HAP-1 (cell line): Measurements from ENCODE around the gene CHD6.

Experiments used
- DNase-seq, 2 experiments: peaks; one replicate each; pipeline ENCODE4 v3.0.0-alpha.2; 2016 to 2020; ENCODE audit warnings: low spot score in 2 of 2
- H3K27me3 ChIP-seq: fragments of 250-450 bp; sonication (Bioruptor Pico); 2 replicates; pipeline ENCODE4 v1.5.1; 2020; ENCODE audit warnings: low read depth, mild to moderate bottlenecking, moderate library complexity
- H3K36me3 ChIP-seq: fragments of 250-450 bp; sonication (Bioruptor Pico); replicated peaks from 2 replicates; pipeline ENCODE4 v1.5.1; 2020; ENCODE audit warnings: mild to moderate bottlenecking
- H3K4me1 ChIP-seq: fragments of 250-450 bp; sonication (Bioruptor Pico); 2 replicates; pipeline ENCODE4 v1.5.1; 2020; ENCODE audit warnings: mild to moderate bottlenecking
- H3K4me3 ChIP-seq: fragments of 250-450 bp; sonication (Bioruptor Pico); 2 replicates; pipeline ENCODE4 v1.5.1; 2020; ENCODE audit warnings: mild to moderate bottlenecking, moderate library complexity
- H3K9me3 ChIP-seq: fragments of 250-450 bp; sonication (Bioruptor Pico); 2 replicates; pipeline ENCODE4 v1.5.1; 2020; ENCODE audit warnings: mild to moderate bottlenecking, moderate library complexity
- in situ Hi-C: fragments of 300-500 bp; cut with MboI; formaldehyde crosslinking; loops from 3 replicates; pipeline ENCODE4 v1.14.3; 2020; ENCODE audit warnings: low sequenced_read_pairs, inconsistent platforms, mixed read lengths

The CHD6 gene, protein sequence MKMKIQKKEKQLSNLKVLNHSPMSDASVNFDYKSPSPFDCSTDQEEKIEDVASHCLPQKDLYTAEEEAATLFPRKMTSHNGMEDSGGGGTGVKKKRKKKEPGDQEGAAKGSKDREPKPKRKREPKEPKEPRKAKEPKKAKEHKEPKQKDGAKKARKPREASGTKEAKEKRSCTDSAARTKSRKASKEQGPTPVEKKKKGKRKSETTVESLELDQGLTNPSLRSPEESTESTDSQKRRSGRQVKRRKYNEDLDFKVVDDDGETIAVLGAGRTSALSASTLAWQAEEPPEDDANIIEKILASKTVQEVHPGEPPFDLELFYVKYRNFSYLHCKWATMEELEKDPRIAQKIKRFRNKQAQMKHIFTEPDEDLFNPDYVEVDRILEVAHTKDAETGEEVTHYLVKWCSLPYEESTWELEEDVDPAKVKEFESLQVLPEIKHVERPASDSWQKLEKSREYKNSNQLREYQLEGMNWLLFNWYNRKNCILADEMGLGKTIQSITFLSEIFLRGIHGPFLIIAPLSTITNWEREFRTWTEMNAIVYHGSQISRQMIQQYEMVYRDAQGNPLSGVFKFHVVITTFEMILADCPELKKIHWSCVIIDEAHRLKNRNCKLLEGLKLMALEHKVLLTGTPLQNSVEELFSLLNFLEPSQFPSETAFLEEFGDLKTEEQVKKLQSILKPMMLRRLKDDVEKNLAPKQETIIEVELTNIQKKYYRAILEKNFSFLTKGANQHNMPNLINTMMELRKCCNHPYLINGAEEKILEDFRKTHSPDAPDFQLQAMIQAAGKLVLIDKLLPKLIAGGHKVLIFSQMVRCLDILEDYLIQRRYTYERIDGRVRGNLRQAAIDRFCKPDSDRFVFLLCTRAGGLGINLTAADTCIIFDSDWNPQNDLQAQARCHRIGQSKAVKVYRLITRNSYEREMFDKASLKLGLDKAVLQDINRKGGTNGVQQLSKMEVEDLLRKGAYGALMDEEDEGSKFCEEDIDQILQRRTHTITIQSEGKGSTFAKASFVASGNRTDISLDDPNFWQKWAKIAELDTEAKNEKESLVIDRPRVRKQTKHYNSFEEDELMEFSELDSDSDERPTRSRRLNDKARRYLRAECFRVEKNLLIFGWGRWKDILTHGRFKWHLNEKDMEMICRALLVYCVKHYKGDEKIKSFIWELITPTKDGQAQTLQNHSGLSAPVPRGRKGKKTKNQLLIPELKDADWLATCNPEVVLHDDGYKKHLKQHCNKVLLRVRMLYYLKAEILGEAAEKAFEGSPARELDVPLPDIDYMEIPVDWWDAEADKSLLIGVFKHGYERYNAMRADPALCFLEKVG (N-terminal part only)

DNA sequence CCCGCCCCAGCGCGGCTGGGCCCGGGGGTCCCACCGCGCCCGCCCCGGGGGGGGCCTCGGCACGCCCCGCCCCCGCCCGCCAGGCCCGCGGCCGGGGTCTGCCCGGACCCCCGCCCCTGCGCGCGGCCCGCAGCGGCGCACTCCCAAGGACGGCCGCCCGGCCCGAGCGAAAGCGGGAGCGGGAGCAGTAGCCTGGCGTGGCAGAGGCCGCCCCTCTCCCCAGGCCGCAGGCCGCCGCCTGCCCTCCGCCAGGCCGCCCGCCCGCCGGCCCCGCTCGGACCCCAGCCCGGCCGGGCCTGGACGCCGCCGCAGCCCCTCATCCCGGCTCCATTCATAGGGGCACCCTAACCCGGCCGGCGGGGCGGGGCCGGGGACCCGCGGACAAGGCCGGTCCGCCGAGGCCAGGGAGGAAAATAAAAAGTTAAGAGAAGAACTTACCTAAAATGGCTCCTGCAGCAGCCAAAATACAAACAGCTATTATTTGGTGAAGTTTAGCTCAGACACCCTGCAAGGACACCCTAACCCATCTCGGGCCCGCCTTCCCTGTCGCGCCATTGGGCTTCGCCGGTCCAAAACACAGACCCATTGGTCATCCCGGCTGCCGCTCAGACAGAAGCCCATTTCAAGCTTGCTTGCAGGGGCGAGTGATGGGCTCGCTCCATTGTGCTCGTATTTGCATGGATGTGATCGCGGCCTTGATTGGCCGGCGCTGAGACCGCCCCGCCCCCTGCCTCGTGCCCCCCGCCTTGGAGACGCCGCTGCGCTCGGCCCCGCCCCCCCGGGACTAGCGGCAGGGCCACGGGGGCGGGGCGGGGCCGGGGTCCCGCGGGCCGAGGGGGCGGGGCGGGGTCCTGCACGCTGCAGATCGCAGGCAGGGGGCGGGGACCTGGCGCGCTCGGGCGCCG is at the start of gene CHD6:
CHD6 (minus strand) TSS at position 476 of the 905 bp plus-strand sequence. CDS start 67,040 bp downstream, outside the sequence.
- in situ Hi-C loops: no loop called here
- DNase-seq: peak; percentile 94 to 100
- H3K36me3 ChIP-seq: no peaks in the 10 kb centered on the region
- peak within 1 kb of the TSS; percentile 71 for H3K4me3 ChIP-seq
- no peaks in the 10 kb centered on the region for H3K9me3 ChIP-seq
- no peaks in the 10 kb centered on the region for H3K27me3 ChIP-seq
- H3K4me1 ChIP-seq: no peaks in the 10 kb centered on the region

DNA sequence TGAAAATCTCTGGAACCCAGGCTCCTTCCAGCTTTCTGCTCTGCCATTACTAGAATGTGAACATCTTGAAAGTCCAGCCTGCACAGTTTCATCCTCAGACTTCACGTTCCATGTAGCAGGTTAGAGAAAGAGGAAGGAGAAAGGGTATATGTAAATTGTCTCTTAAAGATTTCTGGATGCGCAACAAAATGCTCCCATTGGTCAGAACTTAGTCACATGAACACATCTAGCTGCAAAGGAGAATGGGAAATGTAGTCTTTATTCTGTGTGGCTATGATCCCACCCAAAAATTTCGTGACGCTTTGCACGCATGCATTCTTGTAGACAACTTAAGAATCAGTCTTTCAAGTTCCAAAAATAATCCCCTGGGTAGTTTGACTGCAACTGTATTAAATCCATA is 46.4 kb upstream of the CHD6 start:
- in situ Hi-C loops: no loop called here
- Histone ChIP-seq H3K4me3 (peak overlapping the region; percentile 15), H3K4me1 (no peaks in the 10 kb centered on the region), H3K36me3 (no peaks in the 10 kb centered on the region), H3K27me3 (peaks cover 3% of the 10 kb centered on the region; the same call in 1 of the 2 replicates), H3K9me3 (no peaks in the 10 kb centered on the region)
- DNase-seq: peak; percentile 22 to 33

DNA sequence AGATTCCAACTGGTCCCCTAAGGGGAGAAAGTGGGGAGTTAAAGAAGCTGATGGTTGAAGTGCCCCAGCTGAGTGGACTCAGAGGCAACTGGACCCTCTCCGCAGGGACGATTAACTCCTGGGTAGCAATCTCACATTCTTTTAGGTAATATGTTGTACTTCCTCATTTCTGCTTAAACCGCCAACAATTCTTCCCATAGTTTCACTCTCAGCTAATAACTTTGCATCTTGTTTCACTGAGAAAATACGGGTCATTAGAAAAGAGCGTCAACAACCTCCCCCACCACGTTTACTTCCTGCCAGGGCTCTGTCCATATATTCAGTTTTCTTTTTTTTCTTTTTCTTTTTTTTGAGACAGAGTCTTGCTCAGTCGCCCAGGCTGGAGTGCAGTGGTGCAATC is 39.5 kb upstream of the CHD6 start:
- peaks cover 3% of the 10 kb centered on the region for H3K27me3 ChIP-seq
- H3K36me3 ChIP-seq: no peaks in the 10 kb centered on the region
- no peak for DNase-seq
- in situ Hi-C loops: no loop called here
- no peaks in the 10 kb centered on the region for H3K9me3 ChIP-seq
- H3K4me1 ChIP-seq: no peaks in the 10 kb centered on the region
- no peak overlapping the region for H3K4me3 ChIP-seq

DNA sequence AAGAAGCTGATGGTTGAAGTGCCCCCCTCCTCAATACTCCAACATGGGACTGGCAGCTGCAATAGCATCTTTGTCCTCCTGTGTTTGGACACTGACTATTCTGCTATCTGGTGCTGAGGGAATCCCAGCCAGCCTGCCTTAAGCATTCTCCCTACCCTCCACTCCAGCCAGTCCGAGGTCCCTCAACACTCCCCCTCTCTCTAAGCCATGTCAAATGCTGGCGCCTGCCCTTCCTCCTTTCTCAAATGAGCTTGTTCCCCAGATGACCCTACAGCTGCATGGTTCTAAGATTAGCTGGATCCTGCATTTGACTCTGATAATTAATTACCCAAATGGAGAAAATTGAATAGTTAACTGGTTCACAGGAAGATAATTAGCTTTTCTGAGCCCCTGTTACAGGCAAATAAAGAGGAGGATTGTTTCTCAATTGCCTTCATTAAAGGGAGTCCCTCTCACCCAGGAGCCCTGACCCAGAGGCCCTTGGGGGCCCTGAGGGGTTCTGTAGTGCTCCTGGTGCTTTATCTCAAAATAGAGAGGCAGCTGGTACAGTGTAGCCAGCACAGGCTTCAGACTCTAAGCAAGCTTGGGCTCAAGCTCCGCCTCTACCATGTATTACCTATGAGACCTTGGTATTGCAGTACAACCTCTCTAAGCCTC is 37.9 kb upstream of the CHD6 start:
- no peak overlapping the region for H3K4me3 ChIP-seq
- peaks cover 6% of the 10 kb centered on the region for H3K27me3 ChIP-seq
- no peaks in the 10 kb centered on the region for H3K36me3 ChIP-seq
- no peaks in the 10 kb centered on the region for H3K4me1 ChIP-seq
- no peaks in the 10 kb centered on the region for H3K9me3 ChIP-seq
- no peak for DNase-seq
- in situ Hi-C loops: no loop called here

DNA sequence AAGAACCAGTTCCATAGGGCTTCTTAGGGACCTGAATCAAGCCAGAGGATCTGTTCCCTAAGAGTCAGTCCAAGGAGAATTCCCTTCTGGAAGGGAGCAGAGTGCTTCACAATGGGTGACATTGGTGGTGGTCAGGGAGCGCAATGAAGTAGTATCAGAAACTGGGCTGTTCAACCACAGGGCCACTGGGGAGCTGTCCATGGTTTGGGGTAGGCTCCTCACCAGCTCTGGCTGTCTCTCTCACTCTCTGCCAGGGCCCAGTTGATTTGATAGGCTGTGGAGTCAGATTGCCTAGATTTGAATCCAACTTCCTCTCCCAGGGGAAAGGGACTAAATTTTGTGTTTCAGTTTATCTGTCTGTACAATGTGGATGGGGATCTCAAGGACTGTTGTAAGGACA is 36.7 kb upstream of the CHD6 start:
- H3K4me1 ChIP-seq: no peaks in the 10 kb centered on the region
- H3K27me3 ChIP-seq: peaks cover 6% of the 10 kb centered on the region
- no peak overlapping the region for H3K4me3 ChIP-seq
- no peaks in the 10 kb centered on the region for H3K36me3 ChIP-seq
- peak in 1 of 2 experiments; percentile 28 for DNase-seq
- in situ Hi-C loops: no loop called here
- no peaks in the 10 kb centered on the region for H3K9me3 ChIP-seq

DNA sequence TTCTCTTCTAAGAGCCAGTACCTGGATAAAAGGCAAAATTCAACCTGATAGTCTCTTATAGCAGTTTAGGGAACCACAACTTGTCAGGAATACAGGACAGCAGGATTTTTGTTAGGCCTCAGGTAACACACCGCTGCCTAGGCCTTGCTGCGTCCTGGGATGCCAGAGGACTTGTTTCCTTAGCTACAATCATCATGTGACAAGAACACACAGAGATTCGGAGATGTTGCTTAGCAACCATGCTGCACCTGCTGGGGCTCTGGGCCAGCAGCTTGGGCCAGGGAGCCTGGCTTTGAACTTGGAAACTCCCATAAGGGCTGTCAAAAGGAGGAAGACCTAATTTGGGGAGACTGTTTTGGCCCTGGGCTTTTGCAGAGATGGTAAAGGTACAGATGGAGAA is 36.1 kb upstream of the CHD6 start:
- H3K4me1 ChIP-seq: no peaks in the 10 kb centered on the region
- in situ Hi-C loops: no loop called here
- H3K4me3 ChIP-seq: no peak overlapping the region
- no peak for DNase-seq
- H3K36me3 ChIP-seq: no peaks in the 10 kb centered on the region
- H3K9me3 ChIP-seq: no peaks in the 10 kb centered on the region
- peaks cover 6% of the 10 kb centered on the region for H3K27me3 ChIP-seq

DNA sequence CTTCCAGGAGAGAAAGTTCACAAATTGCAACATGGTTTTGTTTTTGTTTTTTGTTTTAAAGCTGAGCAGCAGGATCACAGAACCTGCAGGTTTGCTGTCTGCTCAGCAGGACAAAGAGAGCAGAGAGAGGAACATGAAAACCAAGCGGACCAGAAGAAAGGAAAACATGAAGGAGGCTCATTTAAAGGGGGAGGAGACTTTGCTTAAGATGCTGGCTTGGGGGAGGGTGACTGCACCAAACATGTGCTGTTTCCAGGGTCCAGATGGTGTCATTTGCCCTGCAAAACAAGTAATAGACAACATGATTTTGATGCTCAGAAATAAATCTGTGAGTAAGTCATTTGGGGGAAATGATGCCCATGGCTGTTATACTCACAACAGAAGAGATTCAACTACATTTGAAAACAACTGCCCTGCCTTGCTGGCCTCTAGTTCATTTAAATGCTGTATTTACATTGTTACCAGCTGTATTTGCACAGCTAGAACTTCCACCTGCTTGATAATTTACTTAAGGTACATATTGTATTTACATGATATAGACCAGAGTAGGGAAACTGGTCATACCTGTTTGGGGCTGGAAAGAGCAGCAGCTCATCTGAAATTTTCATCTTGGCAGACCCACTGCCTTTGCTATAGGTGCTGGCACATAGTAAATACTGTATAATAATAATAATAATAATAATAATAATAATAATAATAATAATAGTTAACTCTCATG is 32.2 kb upstream of the CHD6 start:
- DNase-seq: no peak
- Histone ChIP-seq H3K4me1 (no peaks in the 10 kb centered on the region), H3K9me3 (no peaks in the 10 kb centered on the region), H3K4me3 (no peak overlapping the region), H3K27me3 (peaks cover 6% of the 10 kb centered on the region), H3K36me3 (no peaks in the 10 kb centered on the region)
- in situ Hi-C loops: no loop called here

DNA sequence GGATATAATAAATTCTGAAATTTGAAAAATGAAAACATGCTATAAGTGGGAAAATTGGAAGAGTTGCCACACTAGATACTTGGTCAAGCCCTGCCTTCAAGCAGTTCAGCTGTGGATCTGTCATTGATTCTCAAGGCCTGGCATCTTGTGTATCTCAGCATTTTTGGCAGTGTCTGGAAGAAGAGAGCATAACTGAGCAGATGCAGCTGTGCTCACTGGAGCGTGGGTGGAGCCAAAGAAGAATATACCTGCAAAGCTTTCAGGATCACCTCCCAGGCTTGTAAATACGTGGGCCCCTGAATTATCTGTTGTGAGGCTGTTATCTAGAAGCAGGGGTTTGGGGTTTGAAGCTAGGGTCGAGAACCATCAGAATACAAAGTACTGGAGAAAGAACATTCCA is 31.3 kb upstream of the CHD6 start:
- no peak for DNase-seq
- in situ Hi-C loops: no loop called here
- H3K4me3 ChIP-seq: no peak overlapping the region

DNA sequence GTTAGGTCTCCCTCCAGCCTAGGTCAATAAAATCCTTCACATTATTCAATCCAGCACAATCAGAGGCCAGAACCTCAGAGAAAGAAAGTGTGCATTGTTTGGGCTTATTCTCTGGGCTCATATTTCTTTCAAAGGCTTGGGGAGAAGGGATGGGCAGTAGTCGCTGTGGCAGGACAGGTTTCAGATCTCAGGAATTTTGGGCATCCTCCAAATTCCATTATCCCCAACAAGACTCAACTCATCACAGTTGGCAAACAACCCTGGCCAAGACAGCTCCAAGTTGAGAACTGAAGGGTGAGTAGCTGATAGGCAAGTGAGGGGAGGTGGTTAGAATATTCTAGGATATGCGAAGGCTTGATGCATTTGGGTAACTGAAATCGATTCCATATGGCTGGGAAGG is 27.2 kb upstream of the CHD6 start:
- no peak for DNase-seq
- no peaks in the 10 kb centered on the region for H3K36me3 ChIP-seq
- in situ Hi-C loops: no loop called here
- H3K9me3 ChIP-seq: no peaks in the 10 kb centered on the region
- H3K4me3 ChIP-seq: no peak overlapping the region
- H3K27me3 ChIP-seq: no peaks in the 10 kb centered on the region; the same call in none of the 2 replicates
- H3K4me1 ChIP-seq: no peaks in the 10 kb centered on the region

More for the DNA sequence above, 31.3 kb upstream of the CHD6 start:
- Histone ChIP-seq H3K4me1 (no peaks in the 10 kb centered on the region), H3K36me3 (no peaks in the 10 kb centered on the region), H3K9me3 (no peaks in the 10 kb centered on the region), H3K27me3 (peaks cover 6% of the 10 kb centered on the region)

DNA sequence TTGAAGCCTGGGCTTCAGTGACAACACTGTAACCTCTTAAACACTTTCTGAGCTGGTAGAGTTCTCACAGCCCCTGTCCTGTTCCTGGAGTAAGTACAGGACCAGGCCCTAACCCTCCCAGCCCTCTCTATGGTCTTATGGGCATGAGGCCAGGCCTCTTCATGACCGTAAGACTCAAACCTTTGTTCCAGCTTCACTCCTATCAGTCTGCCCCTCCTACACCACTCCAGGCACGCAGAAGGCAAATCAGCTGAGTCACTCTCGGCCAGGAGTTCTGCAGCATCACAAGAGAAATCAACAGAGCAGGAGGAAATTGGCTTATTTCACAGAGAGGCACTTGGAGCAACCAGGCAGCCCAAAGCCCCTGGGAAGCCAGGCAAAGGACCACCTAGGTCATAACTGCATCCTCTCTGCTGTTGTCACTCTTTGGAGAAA is 25.3 kb upstream of the CHD6 start:
- Histone ChIP-seq H3K4me3 (no peak overlapping the region), H3K9me3 (no peaks in the 10 kb centered on the region), H3K4me1 (no peaks in the 10 kb centered on the region; the same call in 1 of the 2 replicates), H3K27me3 (peaks cover under 1% of the 10 kb centered on the region), H3K36me3 (no peaks in the 10 kb centered on the region)
- in situ Hi-C loops: no loop called here
- peak in 1 of 2 experiments; percentile 12 for DNase-seq

DNA sequence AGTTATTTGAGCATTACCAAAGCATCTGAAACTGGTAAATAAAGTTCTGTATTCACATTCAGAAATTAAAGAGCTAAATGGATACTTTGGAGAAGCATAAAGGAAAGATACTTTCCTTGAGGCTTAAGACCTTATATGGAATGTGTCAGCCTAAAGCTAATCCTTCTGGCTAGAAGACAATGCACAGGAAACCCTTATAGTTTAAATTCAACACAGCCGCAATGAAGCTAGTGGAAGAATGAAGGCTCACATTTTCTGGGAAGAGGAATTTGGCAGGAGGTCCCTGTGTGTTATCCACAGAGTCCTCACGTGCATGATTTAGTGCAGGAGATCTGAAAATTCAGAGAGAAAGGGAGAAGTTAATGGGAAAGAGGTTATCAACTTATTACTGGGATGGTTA is 21.5 kb upstream of the CHD6 start:
- no peak overlapping the region for H3K4me3 ChIP-seq
- in situ Hi-C loops: no loop called here

DNA sequence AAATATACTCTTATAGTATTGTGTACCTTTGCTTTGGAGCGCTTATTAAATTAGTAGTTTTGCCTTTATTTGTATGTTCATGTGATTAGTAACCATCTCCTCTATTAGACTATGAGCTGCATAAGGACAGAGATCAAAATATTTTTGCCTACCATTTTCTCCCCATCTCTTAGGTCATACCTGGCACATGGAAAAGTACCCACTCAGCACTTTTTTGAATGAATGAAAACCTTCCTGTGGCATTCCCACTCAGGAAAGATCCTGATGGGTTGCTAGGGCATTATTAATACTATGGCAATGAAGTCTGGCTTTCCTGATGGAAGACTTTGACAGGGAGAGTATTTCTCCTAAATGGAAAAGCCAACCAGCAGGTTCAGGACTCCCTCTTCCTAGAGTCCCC is 20.3 kb upstream of the CHD6 start:
- Histone ChIP-seq H3K27me3 (peaks cover 9% of the 10 kb centered on the region; the same call in 1 of the 2 replicates), H3K4me1 (no peaks in the 10 kb centered on the region; the same call in 1 of the 2 replicates), H3K9me3 (no peaks in the 10 kb centered on the region), H3K36me3 (no peaks in the 10 kb centered on the region), H3K4me3 (no peak overlapping the region)
- in situ Hi-C loops: no loop called here
- DNase-seq: no peak

More for the DNA sequence above, 21.5 kb upstream of the CHD6 start:
- H3K4me1 ChIP-seq: no peaks in the 10 kb centered on the region; the same call in 1 of the 2 replicates
- H3K9me3 ChIP-seq: no peaks in the 10 kb centered on the region
- DNase-seq: peak in 1 of 2 experiments; percentile 27
- H3K36me3 ChIP-seq: no peaks in the 10 kb centered on the region
- H3K27me3 ChIP-seq: peaks cover 9% of the 10 kb centered on the region; the same call in 1 of the 2 replicates
